ENCODE data around the gene BTD. TPM values are rescaled to one million over a fixed set of nuclear protein-coding genes. Genes with fewer than 3 reads are reported as not detected.

The BTD gene
- total RNA-seq, 4 donors from 2014 or later: 20.5 to 53.9 (median 44.6) TPM

DNA sequence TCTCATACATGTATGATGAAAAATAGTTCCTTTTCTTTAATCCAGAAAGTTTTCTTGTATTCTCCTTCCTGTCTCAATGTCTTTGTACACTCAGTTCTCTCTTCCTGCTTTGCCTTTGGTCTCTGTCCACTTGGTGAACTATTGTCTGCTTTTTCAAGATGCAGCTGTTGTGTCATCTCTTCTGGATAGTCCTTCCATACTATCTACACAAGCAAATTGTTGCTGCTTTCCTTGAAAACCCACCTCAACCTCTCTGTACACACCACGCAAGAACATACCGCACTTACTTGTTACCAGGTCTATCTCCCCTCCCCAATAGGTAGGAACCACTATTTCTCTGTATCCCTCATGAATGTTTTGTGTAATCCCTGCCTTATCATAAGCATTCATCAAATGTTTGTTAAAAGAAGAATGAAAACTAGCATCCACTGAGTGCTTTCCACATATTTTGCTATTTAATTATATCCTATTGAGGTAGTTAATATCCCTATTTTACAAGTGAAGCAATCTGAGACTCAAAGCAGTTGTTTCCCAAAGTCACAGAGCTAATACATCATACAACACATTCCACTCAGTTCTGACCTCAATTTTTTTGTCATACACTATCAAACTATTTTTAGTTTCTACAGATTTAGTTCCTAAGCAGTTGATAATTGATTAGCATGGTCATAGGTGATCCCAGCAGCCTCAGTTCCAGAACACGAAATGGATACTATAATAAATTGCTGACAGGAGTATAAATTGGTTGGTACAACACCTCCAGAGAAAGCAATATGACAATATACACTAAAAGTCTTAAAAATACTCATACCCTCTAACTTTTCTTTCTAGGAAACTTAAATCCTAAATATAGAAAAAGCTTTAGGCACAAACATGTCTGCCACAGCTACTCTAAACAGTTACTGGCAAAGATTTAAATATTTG, 19.8 kb upstream of the BTD start:
- Histone ChIP-seq H3K27me3 (no peaks in the 10 kb centered on the region), H3K4me1 (peaks cover 0 to 16% (median 4%) of the 10 kb centered on the region in 3 donors), H3K27ac (no peak overlapping the region), H3K4me3 (no peak overlapping the region), H3K36me3 (peaks cover 0 to 93% of the 10 kb centered on the region in 2 donors), H3K9me3 (no peaks in the 10 kb centered on the region)
- ATAC-seq: no peak
- TF ChIP-seq EP300 (IDR thresholded peaks at IDR 0.05) (no peak), POLR2AphosphoS5 (IDR thresholded peaks at IDR 0.05) (no peak), POLR2A (IDR thresholded peaks at IDR 0.05) (no peak)
- TF ChIP-seq, protein P1, sequence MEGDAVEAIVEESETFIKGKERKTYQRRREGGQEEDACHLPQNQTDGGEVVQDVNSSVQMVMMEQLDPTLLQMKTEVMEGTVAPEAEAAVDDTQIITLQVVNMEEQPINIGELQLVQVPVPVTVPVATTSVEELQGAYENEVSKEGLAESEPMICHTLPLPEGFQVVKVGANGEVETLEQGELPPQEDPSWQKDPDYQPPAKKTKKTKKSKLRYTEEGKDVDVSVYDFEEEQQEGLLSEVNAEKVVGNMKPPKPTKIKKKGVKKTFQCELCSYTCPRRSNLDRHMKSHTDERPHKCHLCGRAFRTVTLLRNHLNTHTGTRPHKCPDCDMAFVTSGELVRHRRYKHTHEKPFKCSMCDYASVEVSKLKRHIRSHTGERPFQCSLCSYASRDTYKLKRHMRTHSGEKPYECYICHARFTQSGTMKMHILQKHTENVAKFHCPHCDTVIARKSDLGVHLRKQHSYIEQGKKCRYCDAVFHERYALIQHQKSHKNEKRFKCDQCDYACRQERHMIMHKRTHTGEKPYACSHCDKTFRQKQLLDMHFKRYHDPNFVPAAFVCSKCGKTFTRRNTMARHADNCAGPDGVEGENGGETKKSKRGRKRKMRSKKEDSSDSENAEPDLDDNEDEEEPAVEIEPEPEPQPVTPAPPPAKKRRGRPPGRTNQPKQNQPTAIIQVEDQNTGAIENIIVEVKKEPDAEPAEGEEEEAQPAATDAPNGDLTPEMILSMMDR (IDR thresholded peaks at IDR 0.05): no peak
- 87 to 97% methylated on average over 3 of the region's 3 CpGs for WGBS, 2 donors (ENCODE audit: low coverage in 1 of 2)

DNA sequence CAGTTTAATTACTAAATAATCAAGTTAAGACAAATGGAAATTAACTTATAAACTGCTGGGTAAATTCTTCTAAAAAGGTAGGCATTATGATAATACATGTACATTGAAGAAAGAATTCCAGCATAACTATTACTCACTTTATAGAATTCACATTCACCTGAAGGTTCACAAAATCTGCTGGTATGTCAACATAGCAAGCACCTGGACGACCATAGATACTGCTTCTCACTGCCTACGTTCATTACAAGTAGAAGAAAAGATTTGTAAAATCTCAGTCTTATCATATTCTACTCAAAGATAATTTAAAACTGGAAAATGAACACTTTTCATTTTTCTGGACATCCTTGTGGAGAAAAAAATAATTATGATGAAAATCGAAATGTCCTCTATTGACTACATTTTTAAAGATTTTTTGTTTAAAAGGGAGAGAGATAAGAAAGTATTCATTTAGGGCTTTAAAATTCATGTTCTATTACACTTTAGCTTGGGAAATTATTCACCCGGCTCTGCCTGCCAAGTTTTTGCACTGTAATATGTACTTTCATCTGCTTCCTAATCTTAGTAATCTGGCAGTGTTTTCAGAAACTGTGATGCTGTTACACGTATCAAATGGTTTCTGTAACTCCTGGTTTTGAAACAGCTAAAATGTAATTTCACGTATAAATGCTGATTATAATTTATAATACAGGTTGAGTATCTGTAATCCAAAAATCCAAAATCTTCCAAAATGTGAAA, 16.3 kb upstream of the BTD start:
- Histone ChIP-seq H3K27me3 (no peaks in the 10 kb centered on the region), H3K4me3 (no peak overlapping the region), H3K36me3 (peaks cover 0 to 95% of the 10 kb centered on the region in 2 donors), H3K4me1 (peaks cover 0 to 5% (median 0%) of the 10 kb centered on the region in 3 donors), H3K27ac (no peak overlapping the region), H3K9me3 (no peaks in the 10 kb centered on the region)
- no peak for ATAC-seq
- 37 to 59% methylated on average over 6 of the region's 6 CpGs for WGBS, 2 donors (ENCODE audit: low coverage in 1 of 2)
- TF ChIP-seq EP300 (IDR thresholded peaks at IDR 0.05): no peak
- TF ChIP-seq POLR2A (IDR thresholded peaks at IDR 0.05): no peak
- no peak for TF ChIP-seq POLR2AphosphoS5 (IDR thresholded peaks at IDR 0.05)
- TF ChIP-seq, protein P1 (IDR thresholded peaks at IDR 0.05): no peak

DNA sequence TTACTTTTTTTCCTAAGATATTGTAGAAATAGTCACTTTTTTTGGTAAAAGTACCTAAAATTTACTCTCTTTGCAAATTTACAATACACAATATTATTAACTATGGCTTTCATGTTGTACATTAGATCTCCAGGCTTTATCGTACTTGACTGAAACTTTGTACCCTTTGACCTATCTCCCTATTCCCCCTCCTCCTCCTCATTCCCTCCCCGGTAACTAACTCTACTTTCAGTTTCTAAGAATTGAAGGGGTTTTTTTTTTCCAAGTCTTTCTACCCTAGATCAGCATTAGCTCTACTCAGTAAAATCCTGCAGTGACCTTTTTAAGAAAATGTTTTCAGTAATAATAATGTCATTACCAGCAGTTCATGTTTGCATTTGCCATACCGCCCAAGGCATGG, 10.3 kb upstream of the BTD start:
- TF ChIP-seq, protein P1 (IDR thresholded peaks at IDR 0.05): no peak
- TF ChIP-seq POLR2AphosphoS5 (IDR thresholded peaks at IDR 0.05) (no peak), POLR2A (IDR thresholded peaks at IDR 0.05) (no peak), EP300 (IDR thresholded peaks at IDR 0.05) (no peak)
- H3K9me3 ChIP-seq: no peaks in the 10 kb centered on the region
- no peak overlapping the region for H3K4me3 ChIP-seq
- ATAC-seq: no peak
- no peaks in the 10 kb centered on the region for H3K27me3 ChIP-seq
- 62 to 63% methylated on average over 3 of the region's 3 CpGs for WGBS, 2 donors (ENCODE audit: low coverage in 1 of 2)
- no peak overlapping the region for H3K27ac ChIP-seq
- no peaks in the 10 kb centered on the region for H3K4me1 ChIP-seq
- H3K36me3 ChIP-seq: peaks cover 0 to 82% of the 10 kb centered on the region in 2 donors

DNA sequence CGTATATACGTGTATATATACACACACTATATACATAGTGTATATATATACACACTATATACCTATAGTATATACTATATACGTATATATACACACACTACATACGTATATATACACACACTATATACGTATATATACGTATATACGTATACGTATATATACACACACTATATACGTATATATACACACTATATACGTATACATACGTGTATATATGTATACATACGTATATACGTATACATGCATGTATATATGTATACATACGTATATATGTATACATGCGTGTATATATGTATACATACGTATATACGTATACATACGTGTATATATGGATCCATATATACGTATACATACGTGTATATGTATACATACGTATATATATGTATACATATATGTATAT, 9.6 kb upstream of the BTD start:
- no peaks in the 10 kb centered on the region for H3K27me3 ChIP-seq
- no peak for ATAC-seq
- H3K36me3 ChIP-seq: peaks cover 0 to 83% of the 10 kb centered on the region in 2 donors
- 77 to 83% methylated on average over 21 of the region's 21 CpGs for WGBS, 2 donors (ENCODE audit: low coverage in 1 of 2)
- H3K4me1 ChIP-seq: no peaks in the 10 kb centered on the region
- H3K27ac ChIP-seq: no peak overlapping the region
- H3K9me3 ChIP-seq: no peaks in the 10 kb centered on the region
- H3K4me3 ChIP-seq: no peak overlapping the region
- TF ChIP-seq EP300 (IDR thresholded peaks at IDR 0.05) (no peak), POLR2A (IDR thresholded peaks at IDR 0.05) (no peak), POLR2AphosphoS5 (IDR thresholded peaks at IDR 0.05) (no peak)
- TF ChIP-seq, protein P1 (IDR thresholded peaks at IDR 0.05): no peak
